CD4-positive, alpha-beta memory T cell (primary cell): ENCODE measurements around the gene ZFAND3. TPM values are rescaled to one million over a fixed set of nuclear protein-coding genes. Genes with fewer than 3 reads are reported as not detected.
"Not testable (repeated sequence)": the region's sequence is repeated elsewhere in the genome, so short reads cannot be mapped to it uniquely, and the experiment has no call there.

ENCODE experiments used
- CTCF ChIA-PET: fragments of 350-600 bp; sonication (Branson Sonifier 250); formaldehyde crosslinking; loops from one replicate; lab custom pipeline; 2021; ENCODE audit warnings: inconsistent platforms; ENCODE audit not compliant: partially characterized antibody; lab: Charles Lee
- POLR2A ChIA-PET: fragments of 350-600 bp; sonication (Branson Sonifier 250); formaldehyde crosslinking; loops from one replicate; lab custom pipeline; 2021; ENCODE audit not compliant: partially characterized antibody; lab: Charles Lee
- DNase-seq, 5 donors: peaks; one replicate each; pipeline versions ENCODE4 v3.0.0 to v3.0.0-alpha.2; 2020 to 2022; ENCODE audit warnings: mixed read lengths in 1 of 5
- H3K27ac ChIP-seq: one replicate; pipeline ENCODE4 v1.7.0; 2013; ENCODE audit warnings: low read depth, low read length
- H3K27me3 ChIP-seq: 2 replicates; pipeline ENCODE4 v1.7.0; 2013; ENCODE audit warnings: mild to moderate bottlenecking, low read length, moderate library complexity; ENCODE audit not compliant: insufficient read depth
- H3K36me3 ChIP-seq: 2 replicates; pipeline ENCODE4 v1.7.0; 2013; ENCODE audit warnings: mild to moderate bottlenecking, low read length, moderate library complexity; ENCODE audit not compliant: insufficient read depth
- H3K4me1 ChIP-seq: 2 replicates; pipeline ENCODE4 v1.7.0; 2013; ENCODE audit warnings: mild to moderate bottlenecking, low read length, moderate library complexity; ENCODE audit not compliant: insufficient read depth
- H3K4me3 ChIP-seq, 2 donors: one replicate each; pipeline ENCODE4 v1.7.0; 2013; ENCODE audit warnings: low read length in 2 of 2, mild to moderate bottlenecking in 1 of 2
- H3K9me3 ChIP-seq, 2 donors: one replicate each; pipeline ENCODE4 v1.7.0; 2013; ENCODE audit warnings: low read length in 2 of 2, control low read depth in 1 of 2; ENCODE audit not compliant: control insufficient read depth in 1 of 2
- H3K27ac Mint-ChIP-seq, 7 donors: one replicate each; pipeline ENCODE4 v1.8.0; 2020 to 2021; ENCODE audit warnings: mixed read lengths in 7 of 7, mild to moderate bottlenecking in 6 of 7, inconsistent platforms in 3 of 7, moderate library complexity in 3 of 7
- H3K27me3 Mint-ChIP-seq, 2 donors: one replicate each; pipeline ENCODE4 v1.8.0; 2020 to 2021; ENCODE audit warnings: mixed read lengths in 2 of 2
- H3K36me3 Mint-ChIP-seq, 2 donors: one replicate each; pipeline ENCODE4 v1.8.0; 2020 to 2021; ENCODE audit warnings: mixed read lengths in 2 of 2, inconsistent platforms in 1 of 2, mild to moderate bottlenecking in 1 of 2
- H3K4me1 Mint-ChIP-seq, 4 donors: one replicate each; pipeline ENCODE4 v1.8.0; 2020 to 2021; ENCODE audit warnings: mixed read lengths in 4 of 4, mild to moderate bottlenecking in 1 of 4
- H3K4me3 Mint-ChIP-seq, 8 donors: one replicate each; pipeline ENCODE4 v1.8.0; 2020 to 2021; ENCODE audit warnings: mixed read lengths in 8 of 8, mild to moderate bottlenecking in 7 of 8, moderate library complexity in 6 of 8, inconsistent platforms in 3 of 8
- H3K9me3 Mint-ChIP-seq, 8 donors: one replicate each; pipeline ENCODE4 v1.8.0; 2020 to 2021; ENCODE audit warnings: mixed read lengths in 8 of 8, mild to moderate bottlenecking in 5 of 8, inconsistent platforms in 3 of 8, moderate library complexity in 1 of 8
- intact Hi-C: fragments of 100-400 bp; cut with micrococcal nuclease; formaldehyde crosslinking; loops from one replicate; pipeline ENCODE4 v1.15.1; 2023
- polyA plus RNA-seq, 2 donors: library from polyadenylated mRNA; unstranded; fragments of 300-500 nt; fragmentation: Illumina TruSeq; gene quantifications; one replicate each; pipeline ENCODE4 v1.2.3, GENCODE V29; 2021
- total RNA-seq, 2 experiments: library from RNA; stranded (reverse); gene quantifications; one replicate each; pipeline ENCODE4 v1.2.3, GENCODE V29; 2021

The ZFAND3 gene
- total and polyA plus RNA-seq, 4 experiments from 2014 or later: 2.1 to 33.0 (median 20.1) TPM

- H3K27me3 ChIP-seq, DNase-seq, CTCF ChIA-PET, POLR2A ChIA-PET, H3K36me3 ChIP-seq, H3K4me3 ChIP-seq, H3K27ac ChIP-seq, intact Hi-C loops, H3K4me3 Mint-ChIP-seq, H3K9me3 ChIP-seq, H3K9me3 Mint-ChIP-seq, H3K27me3 Mint-ChIP-seq, H3K4me1 ChIP-seq, H3K27ac Mint-ChIP-seq: not testable (repeated sequence)
- Mint-ChIP-seq H3K4me1 (peaks cover 41 to 81% (median 60%) of the 10 kb centered on the region in 4 donors), H3K36me3 (peaks cover 3 to 17% of the 10 kb centered on the region in 2 donors)
These were observed 129.1 kb downstream of the ZFAND3 start for GRCh38 chr6:37948584-37948983.

DNA sequence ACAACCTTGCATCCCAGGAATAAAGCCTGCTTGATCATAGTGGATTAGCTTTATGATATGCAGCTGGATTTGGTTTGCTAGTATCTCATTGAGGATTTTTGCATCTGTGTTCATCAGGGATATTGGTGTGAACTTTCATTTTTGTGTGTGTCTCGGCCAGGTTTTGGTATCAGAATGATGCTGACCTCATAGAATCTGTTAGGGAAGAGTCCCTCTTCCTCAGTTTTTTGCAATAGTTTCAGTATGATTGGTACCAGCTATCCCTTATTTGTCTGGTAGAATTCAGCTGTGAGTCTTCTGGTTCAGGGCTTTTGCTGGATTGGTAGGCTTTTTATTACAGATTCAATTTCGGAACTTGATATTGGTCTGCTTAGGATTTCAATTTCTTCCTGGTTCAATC is 132.5 kb downstream of the ZFAND3 start:
- ChIA-PET POLR2A (no interaction called here), CTCF (interaction anchor here (1.1 kb wide), 1 partner anchor 93 kb away, joined by 3 read pairs; no protein-coding TSS in a partner anchor)
- H3K27ac Mint-ChIP-seq: peak overlapping the region in 1 of 7 donors; percentile 3
- H3K4me1 Mint-ChIP-seq: peaks cover 32 to 55% (median 41%) of the 10 kb centered on the region in 4 donors
- H3K36me3 ChIP-seq: no peaks in the 10 kb centered on the region
- H3K27me3 Mint-ChIP-seq: no peaks in the 10 kb centered on the region
- peaks cover 3 to 12% of the 10 kb centered on the region in 2 donors for H3K36me3 Mint-ChIP-seq
- H3K27ac ChIP-seq: no peak overlapping the region
- no peak for DNase-seq
- intact Hi-C loops: no loop called here
- no peaks in the 10 kb centered on the region for H3K27me3 ChIP-seq
- no peaks in the 10 kb centered on the region for H3K9me3 ChIP-seq
- H3K4me1 ChIP-seq: peaks cover 9% of the 10 kb centered on the region
- H3K4me3 Mint-ChIP-seq: peak overlapping the region in 1 of 8 donors; percentile 17
- H3K4me3 ChIP-seq: no peak overlapping the region
- H3K9me3 Mint-ChIP-seq: peaks cover 0 to 6% (median 0%) of the 10 kb centered on the region in 8 donors

DNA sequence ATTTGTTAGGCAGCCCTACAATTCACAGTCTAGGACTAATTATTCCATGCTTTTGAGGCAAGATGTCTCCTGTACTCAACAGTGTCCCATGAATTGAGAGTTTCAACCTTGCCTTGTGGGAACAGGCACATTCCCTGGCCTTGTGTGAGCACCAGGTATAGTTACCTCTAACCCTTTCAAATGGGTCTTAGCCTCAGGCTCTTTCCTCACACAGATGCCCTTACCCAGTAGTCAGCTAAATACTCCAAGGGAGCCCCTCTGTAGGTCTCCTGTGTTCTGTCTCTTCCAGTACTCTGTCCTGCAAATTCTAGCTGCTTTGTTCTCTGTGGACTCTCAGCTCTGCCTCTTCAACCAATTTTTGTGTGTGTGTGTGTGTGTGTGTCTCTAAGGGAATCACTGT is 135.3 kb downstream of the ZFAND3 start:
- H3K27me3 ChIP-seq: no peaks in the 10 kb centered on the region
- POLR2A ChIA-PET: no interaction called here
- Mint-ChIP-seq H3K9me3 (no peaks in the 10 kb centered on the region), H3K27ac (no peak overlapping the region), H3K27me3 (no peaks in the 10 kb centered on the region), H3K36me3 (peaks cover 0 to 2% of the 10 kb centered on the region in 2 donors), H3K4me3 (no peak overlapping the region), H3K4me1 (peaks cover 33 to 40% (median 34%) of the 10 kb centered on the region in 4 donors)
- DNase-seq: no peak
- H3K27ac ChIP-seq: no peak overlapping the region
- peaks cover 9% of the 10 kb centered on the region for H3K4me1 ChIP-seq
- CTCF ChIA-PET: no interaction called here
- H3K36me3 ChIP-seq: no peaks in the 10 kb centered on the region
- no peak overlapping the region for H3K4me3 ChIP-seq
- intact Hi-C loops: no loop called here
- H3K9me3 ChIP-seq: no peaks in the 10 kb centered on the region

DNA sequence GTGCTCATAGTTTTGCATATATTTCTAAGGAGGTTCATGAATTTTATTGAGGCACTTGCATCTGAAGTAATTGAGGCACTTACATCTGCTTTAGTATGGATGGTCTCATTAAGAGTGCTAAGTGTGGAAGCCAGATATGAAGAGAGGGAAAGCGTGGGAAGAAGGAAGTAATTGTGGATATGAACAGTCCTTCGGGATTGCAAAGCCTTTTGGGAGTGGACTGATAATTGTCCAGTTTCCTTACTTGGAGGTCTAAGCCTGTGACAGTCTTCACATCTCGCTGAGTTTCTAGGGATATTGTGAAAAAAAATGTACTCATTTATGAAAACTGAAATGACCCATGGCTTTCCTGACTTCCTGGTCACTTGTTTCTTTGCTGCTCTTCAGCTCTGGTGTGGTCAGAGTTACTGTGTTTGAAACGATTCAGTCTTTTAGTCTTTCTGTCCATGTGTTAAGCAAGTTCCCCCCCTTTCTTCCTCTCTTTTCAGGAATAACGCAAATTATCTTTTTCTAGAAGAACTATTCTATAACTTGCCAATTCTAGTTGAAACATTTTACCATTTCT is 137.3 kb downstream of the ZFAND3 start:
- Mint-ChIP-seq H3K4me1 (peaks cover 19 to 33% (median 22%) of the 10 kb centered on the region in 4 donors), H3K27ac (no peak overlapping the region), H3K36me3 (peaks cover 2% of the 10 kb centered on the region in 2 donors), H3K4me3 (no peak overlapping the region), H3K27me3 (no peaks in the 10 kb centered on the region), H3K9me3 (no peaks in the 10 kb centered on the region)
- Histone ChIP-seq H3K9me3 (no peaks in the 10 kb centered on the region), H3K27ac (no peak overlapping the region), H3K4me1 (peaks cover 5% of the 10 kb centered on the region), H3K36me3 (no peaks in the 10 kb centered on the region), H3K4me3 (no peak overlapping the region), H3K27me3 (no peaks in the 10 kb centered on the region)
- DNase-seq: no peak
- CTCF ChIA-PET: no interaction called here
- POLR2A ChIA-PET: no interaction called here
- intact Hi-C loops: no loop called here

GRCh38 chr6:37959061-37959460 is 139.5 kb downstream of the ZFAND3 start:
- H3K4me1 ChIP-seq: no peaks in the 10 kb centered on the region
- H3K4me1 Mint-ChIP-seq: peaks cover 11 to 39% (median 24%) of the 10 kb centered on the region in 4 donors
- no peak overlapping the region for H3K27ac ChIP-seq
- CTCF ChIA-PET: no interaction called here
- H3K9me3 Mint-ChIP-seq: no peaks in the 10 kb centered on the region
- peaks cover 14 to 15% of the 10 kb centered on the region in 2 donors for H3K36me3 Mint-ChIP-seq
- no peak overlapping the region for H3K4me3 Mint-ChIP-seq
- intact Hi-C loops: no loop called here
- no peak overlapping the region for H3K27ac Mint-ChIP-seq
- H3K36me3 ChIP-seq: no peaks in the 10 kb centered on the region
- POLR2A ChIA-PET: no interaction called here
- no peaks in the 10 kb centered on the region for H3K27me3 ChIP-seq
- no peaks in the 10 kb centered on the region for H3K9me3 ChIP-seq
- no peaks in the 10 kb centered on the region for H3K27me3 Mint-ChIP-seq
- DNase-seq: no peak
- H3K4me3 ChIP-seq: no peak overlapping the region

DNA sequence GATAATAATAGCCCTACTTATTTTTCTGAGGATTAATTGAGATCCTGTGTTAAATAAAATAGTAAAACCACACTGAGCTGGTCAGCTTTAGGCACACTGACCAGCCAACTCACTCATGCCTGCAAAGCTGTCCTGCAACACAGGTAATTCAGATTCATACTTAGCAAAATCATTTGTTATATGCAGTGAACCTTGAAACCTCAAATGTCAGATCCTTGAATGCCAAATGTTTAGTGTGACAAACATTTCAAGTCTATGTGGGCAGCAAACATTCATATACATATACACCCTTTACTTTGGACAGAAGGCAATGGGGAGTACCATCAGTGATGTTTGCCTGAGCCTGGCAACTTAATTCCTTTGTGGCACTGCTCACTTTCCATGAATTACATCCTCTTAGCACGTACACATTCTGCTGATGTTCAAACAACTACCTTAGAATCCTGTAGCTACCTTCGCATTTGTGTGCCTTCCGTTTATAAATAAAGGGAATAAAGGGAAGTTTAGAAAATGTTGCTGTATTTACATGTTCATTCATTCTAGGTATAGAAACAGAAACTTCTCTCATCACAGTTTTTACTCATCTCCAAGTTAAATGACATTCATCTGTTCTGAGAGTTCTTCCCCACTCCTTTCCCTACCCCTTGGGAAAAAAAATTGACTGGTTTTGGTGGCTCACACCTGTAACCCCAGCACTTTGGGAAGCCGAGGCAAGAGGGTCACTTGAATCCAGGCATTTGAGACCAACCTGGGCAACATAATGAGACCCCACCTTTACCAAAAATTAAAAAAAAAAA is 140.8 kb downstream of the ZFAND3 start:
- Histone ChIP-seq H3K4me3 (no peak overlapping the region), H3K27ac (no peak overlapping the region), H3K4me1 (no peaks in the 10 kb centered on the region), H3K36me3 (no peaks in the 10 kb centered on the region), H3K27me3 (no peaks in the 10 kb centered on the region), H3K9me3 (no peaks in the 10 kb centered on the region)
- CTCF ChIA-PET: no interaction called here
- POLR2A ChIA-PET: no interaction called here
- Mint-ChIP-seq H3K4me1 (peaks cover 19 to 49% (median 33%) of the 10 kb centered on the region in 4 donors), H3K9me3 (no peaks in the 10 kb centered on the region), H3K27me3 (no peaks in the 10 kb centered on the region), H3K4me3 (no peak overlapping the region), H3K36me3 (peaks cover 14 to 21% of the 10 kb centered on the region in 2 donors), H3K27ac (no peak overlapping the region)
- DNase-seq: no peak
- intact Hi-C loops: no loop called here

DNA sequence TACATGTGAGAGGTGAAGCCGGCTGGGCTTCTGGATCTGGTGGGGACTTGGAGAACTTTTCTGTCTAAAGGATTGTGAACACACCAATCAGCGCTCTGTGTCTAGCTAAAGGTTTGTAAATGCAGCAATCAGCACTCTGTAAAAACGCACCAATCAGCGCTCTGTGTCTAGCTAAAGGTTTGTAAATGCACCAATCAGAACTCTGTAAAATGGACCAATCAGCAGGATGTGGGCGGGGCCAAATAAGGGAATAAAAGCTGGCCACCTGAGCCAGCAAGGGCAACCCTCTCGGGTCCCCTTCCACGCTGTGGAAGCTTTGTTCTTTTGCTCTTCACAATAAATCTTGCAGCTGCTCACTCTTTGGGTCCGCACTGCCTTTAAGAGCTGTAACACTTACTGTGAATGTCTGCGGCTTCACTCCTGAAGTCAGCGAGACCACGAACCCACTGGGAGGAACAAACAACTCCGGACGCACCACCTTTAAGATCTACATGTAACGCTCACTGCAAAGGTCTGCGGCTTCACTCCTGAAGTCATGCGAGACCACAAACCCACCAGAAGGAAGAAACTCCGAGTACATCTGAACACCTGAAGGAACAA is 143.1 kb downstream of the ZFAND3 start:
- H3K9me3 ChIP-seq, H3K4me1 ChIP-seq, H3K4me3 ChIP-seq, POLR2A ChIA-PET, H3K27me3 Mint-ChIP-seq, H3K27ac ChIP-seq, H3K36me3 ChIP-seq, intact Hi-C loops, CTCF ChIA-PET, H3K9me3 Mint-ChIP-seq, H3K27me3 ChIP-seq: not testable (repeated sequence)
- peak in 2 of 5 donors; percentile 2 to 31 for DNase-seq
- Mint-ChIP-seq H3K4me1 (peaks cover 17 to 63% (median 42%) of the 10 kb centered on the region in 4 donors), H3K27ac (peak overlapping the region in 2 of 7 donors; percentile 11 to 20), H3K36me3 (peaks cover 21 to 30% of the 10 kb centered on the region in 2 donors), H3K4me3 (peak overlapping the region in 2 of 8 donors; percentile 4 to 21)
